ENCODE results near the gene PLOD1.

The PLOD1 gene

DNA sequence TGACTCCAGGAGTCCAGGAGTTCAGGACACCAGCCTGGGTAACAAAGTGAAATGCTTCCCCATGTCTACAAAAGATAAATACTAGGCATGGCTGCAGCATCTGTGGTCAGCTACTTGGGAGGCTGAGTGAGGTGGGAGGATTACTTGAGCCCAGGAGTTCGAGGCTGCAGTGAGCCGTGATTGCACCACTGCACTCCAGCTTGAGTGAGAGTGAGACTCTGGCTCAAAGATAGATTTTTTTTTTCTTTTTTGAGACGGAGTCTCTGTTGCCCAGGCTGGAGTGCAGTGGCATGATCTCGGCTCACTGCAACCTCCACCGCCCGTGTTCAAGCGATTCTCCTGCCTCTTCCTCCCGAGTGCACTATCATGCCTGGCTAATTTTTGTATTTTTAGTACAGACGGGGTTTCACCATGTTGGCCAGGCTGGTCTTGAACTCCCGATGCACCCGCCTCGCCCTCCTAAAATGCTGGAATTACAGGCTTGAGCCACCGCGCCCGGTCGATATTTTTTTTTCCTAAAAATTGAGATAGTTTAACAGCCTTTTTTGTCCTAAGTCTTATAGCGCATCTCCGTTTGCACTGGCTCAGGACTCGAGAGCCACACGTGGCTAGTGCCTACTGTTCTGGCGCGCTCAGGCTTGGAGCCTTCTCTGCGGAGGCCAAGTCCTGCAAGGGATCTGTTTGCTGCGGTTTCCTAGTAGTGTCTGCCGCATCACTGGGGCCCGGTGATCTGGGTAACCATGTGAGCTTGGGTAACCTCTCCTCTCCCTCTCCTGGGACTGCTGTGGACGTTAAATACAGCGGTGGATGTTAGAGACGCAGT, 44.7 kb downstream of the PLOD1 start:
- TF ChIP-seq, protein P1, sequence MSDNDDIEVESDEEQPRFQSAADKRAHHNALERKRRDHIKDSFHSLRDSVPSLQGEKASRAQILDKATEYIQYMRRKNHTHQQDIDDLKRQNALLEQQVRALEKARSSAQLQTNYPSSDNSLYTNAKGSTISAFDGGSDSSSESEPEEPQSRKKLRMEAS (IDR thresholded peaks at IDR 0.05; ENCODE audit: low read depth, low read length), result no peak; the same call in 1 of the 2 replicates
- no peak for TF ChIP-seq POLR2A (IDR thresholded peaks at IDR 0.05; ENCODE audit: extremely low read depth, insufficient read length)
- TF ChIP-seq, protein P2, sequence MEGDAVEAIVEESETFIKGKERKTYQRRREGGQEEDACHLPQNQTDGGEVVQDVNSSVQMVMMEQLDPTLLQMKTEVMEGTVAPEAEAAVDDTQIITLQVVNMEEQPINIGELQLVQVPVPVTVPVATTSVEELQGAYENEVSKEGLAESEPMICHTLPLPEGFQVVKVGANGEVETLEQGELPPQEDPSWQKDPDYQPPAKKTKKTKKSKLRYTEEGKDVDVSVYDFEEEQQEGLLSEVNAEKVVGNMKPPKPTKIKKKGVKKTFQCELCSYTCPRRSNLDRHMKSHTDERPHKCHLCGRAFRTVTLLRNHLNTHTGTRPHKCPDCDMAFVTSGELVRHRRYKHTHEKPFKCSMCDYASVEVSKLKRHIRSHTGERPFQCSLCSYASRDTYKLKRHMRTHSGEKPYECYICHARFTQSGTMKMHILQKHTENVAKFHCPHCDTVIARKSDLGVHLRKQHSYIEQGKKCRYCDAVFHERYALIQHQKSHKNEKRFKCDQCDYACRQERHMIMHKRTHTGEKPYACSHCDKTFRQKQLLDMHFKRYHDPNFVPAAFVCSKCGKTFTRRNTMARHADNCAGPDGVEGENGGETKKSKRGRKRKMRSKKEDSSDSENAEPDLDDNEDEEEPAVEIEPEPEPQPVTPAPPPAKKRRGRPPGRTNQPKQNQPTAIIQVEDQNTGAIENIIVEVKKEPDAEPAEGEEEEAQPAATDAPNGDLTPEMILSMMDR (IDR thresholded peaks at IDR 0.05; ENCODE audit: low read depth, low read length), result no peak
- TF ChIP-seq MYC (IDR thresholded peaks at IDR 0.05; ENCODE audit: low read depth, low read length), result no peak
- H3K4me3 ChIP-seq (ENCODE audit: low read depth, low read length), result peak overlapping the region; percentile 27
- no peak for DNase-seq (ENCODE audit: low read depth)

DNA sequence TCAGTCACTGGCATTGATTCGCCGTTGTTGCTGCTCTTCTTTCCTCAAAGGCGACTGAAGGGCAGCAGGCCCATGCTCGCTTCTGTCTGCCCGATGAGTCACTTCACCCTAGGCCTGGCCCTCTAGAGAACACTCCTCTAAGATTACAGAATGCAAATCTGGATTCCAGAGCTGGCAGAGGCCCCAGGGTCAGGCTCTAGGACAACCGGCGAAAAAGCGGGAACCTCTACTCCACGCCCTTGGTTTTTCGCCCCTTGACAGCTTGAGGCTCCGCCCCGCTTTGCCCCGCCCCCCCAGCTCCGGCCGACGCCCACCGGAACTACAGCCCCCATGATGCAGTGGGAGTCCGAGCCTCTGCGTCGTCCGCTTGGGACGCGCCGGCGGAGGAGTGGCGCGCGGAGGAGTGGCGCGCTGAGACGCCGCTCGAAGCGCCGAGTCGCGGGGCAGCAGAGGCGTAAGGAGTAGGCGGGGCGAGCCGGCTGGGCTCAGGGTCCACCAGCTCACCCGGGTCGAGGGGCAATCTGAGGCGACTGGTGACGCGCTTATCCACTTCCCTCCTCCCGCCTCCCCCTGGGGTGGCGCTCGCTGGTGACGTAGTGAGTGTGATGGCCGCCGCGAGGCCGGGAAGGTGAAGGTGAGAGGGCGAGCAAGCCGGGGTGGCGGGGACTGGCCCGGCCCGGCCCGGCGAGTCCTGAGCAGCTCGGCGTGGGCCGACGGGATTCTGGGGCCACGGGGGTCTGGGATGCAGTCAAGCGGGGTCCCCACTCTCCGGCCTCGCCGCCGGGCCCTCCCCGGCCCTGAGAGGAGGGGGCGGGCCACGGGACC, 45.5 kb downstream of the PLOD1 start, which contains the start of gene MFN2:
MFN2 (plus strand) TSS at position 594 of the 825 bp plus-strand sequence. CDS start 8,725 bp downstream, outside the sequence.
- H3K4me3 ChIP-seq (ENCODE audit: low read depth, low read length), result peak within 1 kb of the TSS; percentile 99
- TF ChIP-seq, protein P2 (IDR thresholded peaks at IDR 0.05; ENCODE audit: low read depth, low read length), result no peak
- TF ChIP-seq, protein P1 (IDR thresholded peaks at IDR 0.05; ENCODE audit: low read depth, low read length), result no peak
- TF ChIP-seq MYC (IDR thresholded peaks at IDR 0.05; ENCODE audit: low read depth, low read length) (peak; percentile 47; the same call in 1 of the 2 replicates), POLR2A (IDR thresholded peaks at IDR 0.05; ENCODE audit: extremely low read depth, insufficient read length) (peak; percentile 51)
- DNase-seq (ENCODE audit: low read depth), result peak; percentile 98

DNA sequence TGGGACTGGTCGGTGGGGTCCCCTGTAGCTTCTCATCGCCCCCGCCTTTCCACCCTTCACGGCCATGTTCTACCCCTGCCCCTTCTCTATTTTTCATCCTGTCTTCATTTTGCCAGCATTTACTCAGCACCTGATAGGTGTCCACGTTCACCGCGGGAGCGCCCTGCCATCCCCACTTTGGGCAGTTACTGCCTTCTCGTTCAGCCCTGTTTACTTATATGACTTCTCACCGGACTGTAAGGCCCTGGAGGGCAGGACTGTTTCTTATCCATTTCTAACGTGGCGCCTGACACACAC, 46.1 kb downstream of the PLOD1 start:
- peak overlapping the region; percentile 99 for H3K4me3 ChIP-seq (ENCODE audit: low read depth, low read length)
- TF ChIP-seq POLR2A (IDR thresholded peaks at IDR 0.05; ENCODE audit: extremely low read depth, insufficient read length) (no peak), MYC (IDR thresholded peaks at IDR 0.05; ENCODE audit: low read depth, low read length) (no peak)
- TF ChIP-seq, protein P2 (IDR thresholded peaks at IDR 0.05; ENCODE audit: low read depth, low read length), result no peak
- TF ChIP-seq, protein P1 (IDR thresholded peaks at IDR 0.05; ENCODE audit: low read depth, low read length), result no peak
- DNase-seq (ENCODE audit: low read depth), result no peak

DNA sequence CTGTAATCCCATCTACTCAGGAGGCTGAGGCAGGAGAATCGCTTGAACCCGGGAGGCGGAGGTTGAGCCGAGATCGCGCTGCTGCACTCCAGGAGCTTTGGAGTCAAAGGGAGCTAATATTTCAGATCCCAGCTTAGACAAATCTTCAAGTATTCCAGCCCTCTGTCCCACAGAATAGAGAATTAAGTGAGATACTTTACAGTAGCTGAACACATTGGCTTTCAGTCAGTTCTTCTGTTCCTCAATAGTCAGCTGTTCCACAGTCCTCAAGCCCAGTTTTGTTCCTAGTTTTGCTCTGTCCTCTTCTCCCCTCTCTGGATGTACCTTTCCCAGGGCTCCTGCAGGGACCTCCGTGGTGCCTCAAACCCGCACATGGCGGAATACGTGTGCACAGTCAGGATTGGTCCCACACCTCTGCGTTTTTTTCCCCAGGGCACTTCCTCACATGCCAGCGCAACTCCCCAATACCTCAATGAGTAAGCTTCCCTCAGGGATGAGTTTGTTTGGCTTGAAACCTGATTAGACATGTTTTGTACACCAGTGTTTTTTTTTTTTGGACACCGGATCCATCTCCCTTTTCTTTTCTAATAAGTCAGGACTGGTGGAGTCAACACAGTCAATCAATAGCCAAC, 47.0 kb downstream of the PLOD1 start:
- H3K4me3 ChIP-seq (ENCODE audit: low read depth, low read length), result peak overlapping the region; percentile 99
- TF ChIP-seq POLR2A (IDR thresholded peaks at IDR 0.05; ENCODE audit: extremely low read depth, insufficient read length) (no peak), MYC (IDR thresholded peaks at IDR 0.05; ENCODE audit: low read depth, low read length) (no peak)
- TF ChIP-seq, protein P1 (IDR thresholded peaks at IDR 0.05; ENCODE audit: low read depth, low read length), result no peak
- TF ChIP-seq, protein P2 (IDR thresholded peaks at IDR 0.05; ENCODE audit: low read depth, low read length), result no peak
- DNase-seq (ENCODE audit: low read depth), result no peak

DNA sequence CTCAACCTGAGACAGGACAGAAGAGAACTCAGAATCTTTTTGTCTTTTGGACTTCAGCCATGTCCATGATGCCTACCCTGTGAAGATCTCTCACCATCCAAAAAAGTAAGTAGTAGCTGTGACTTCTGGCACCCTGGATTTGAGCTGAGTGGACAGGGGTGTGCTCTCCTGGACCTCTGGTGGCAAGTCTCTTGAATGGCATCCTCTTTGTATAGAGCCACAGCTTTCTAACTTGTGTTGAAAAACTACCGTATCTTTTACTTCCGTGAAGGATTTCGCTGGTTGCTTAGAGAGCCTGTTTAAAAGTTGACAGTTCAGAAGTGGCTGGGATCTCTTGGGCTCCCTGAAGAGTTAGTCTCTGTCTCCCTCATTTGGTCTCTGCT, 47.5 kb downstream of the PLOD1 start:
- peak; percentile 43 for DNase-seq (ENCODE audit: low read depth)
- H3K4me3 ChIP-seq (ENCODE audit: low read depth, low read length), result peak overlapping the region; percentile 28
- TF ChIP-seq MYC (IDR thresholded peaks at IDR 0.05; ENCODE audit: low read depth, low read length) (no peak), POLR2A (IDR thresholded peaks at IDR 0.05; ENCODE audit: extremely low read depth, insufficient read length) (no peak)
- TF ChIP-seq, protein P1 (IDR thresholded peaks at IDR 0.05; ENCODE audit: low read depth, low read length), result no peak
- TF ChIP-seq, protein P2 (IDR thresholded peaks at IDR 0.05; ENCODE audit: low read depth, low read length), result no peak
